HG02970 (cell line): Measurements from ENCODE around the gene CTNND2.

ENCODE experiments used
- ATAC-seq: cut with Tn5 transposase; IDR thresholded peaks from one replicate; pipeline ENCODE4 v1.9.1; 2021; ENCODE audit warnings: mild to moderate bottlenecking, moderate library complexity, moderate number of reproducible peaks; ENCODE audit not compliant: unreplicated experiment, low FRiP score

CTNND2 gene

DNA sequence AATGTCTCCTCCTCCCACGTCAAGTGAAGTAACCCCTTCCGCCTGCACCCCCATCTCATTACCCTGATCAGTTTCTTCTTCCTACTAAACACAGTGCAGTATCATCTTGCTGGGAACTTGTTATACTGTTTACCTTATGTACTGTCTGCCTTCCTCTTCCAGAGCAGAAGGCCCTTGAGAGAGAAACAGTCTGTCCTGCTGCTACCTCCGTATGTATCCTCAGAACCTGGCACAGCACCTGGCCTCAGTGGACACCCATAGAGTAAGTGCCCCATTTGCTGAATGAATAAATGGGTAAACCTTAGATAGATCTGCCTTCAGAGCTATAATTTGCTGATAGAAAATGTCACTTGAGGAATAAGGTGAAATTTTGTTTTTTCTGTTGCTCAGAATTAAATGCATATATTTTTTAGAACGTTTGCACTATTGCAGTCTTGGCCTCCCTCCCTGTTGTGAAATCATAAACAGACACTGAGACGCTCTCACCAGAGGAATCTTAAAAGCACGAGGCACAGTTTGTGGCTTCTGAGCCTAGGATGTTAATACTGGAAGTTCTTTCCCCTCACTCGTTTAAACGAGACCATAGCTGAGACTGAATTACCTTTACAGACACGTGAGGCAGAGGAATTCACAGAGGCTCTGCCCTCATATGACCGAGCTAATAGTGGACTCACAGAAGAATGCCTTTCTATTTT lies 920.1 kb downstream of the CTNND2 start:
- no peak for ATAC-seq

DNA sequence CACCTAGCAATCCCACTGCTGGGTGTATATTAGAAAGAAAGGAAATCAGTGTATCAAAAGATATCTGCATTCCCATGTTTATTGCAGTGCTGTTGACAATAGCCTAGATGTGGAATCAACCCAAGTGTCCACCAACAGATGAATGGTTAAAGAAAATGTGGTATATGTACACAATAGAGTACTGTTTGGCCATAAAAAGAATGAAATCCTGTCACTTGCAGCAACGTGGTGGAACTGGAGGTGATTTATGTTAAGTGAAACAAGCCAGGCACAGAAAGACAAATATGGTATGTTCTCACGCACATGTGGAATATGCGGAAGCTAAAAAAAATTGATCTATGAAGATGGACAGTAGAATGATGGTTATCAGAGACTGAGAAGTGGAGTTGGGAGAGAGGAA lies 921.6 kb downstream of the CTNND2 start:
- no peak for ATAC-seq

GRCh38 chr5:10981932-10982331 lies 922.3 kb downstream of the CTNND2 start:
- ATAC-seq = no peak

GRCh38 chr5:10977011-10977410 lies 927.2 kb downstream of the CTNND2 start:
- no peak for ATAC-seq

DNA sequence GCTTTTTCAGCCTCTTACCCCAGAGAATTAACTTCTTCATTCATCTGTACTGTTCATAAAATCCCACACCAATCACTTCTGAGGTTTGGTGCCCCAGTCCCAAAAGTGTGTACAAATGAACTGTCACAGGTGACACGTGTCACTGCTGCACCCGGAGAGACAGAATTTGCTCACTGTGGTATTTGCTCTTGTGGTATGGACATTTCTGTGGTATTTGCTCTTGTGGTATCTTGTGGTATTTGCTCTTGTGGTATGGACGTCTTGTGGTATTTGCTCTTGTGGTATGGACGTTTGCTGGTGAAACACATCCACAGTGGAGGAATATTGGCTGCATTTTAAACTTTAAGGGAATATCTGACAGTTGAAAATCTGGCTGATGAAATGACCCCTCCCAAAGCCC lies 928.3 kb downstream of the CTNND2 start:
- no peak for ATAC-seq

DNA sequence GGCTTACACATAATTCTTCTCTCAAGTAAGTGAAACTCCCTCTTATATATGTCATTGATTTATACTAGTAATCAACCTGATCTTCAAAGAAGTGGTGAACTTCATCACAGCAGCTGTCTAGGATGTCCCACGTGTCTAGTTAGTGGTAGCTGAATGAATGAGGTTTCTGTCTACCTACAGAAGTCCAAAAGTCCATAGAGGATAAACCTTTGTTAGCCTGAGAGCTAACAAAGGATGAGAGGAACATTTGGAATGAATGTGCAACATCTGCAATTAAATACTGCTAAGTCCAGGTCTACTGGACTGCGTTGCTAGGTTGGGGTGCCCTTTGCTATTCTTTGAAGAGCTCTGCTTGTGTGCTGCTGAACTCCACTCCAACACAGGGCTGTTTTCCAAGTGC lies 929.4 kb downstream of the CTNND2 start:
- ATAC-seq = no peak

DNA sequence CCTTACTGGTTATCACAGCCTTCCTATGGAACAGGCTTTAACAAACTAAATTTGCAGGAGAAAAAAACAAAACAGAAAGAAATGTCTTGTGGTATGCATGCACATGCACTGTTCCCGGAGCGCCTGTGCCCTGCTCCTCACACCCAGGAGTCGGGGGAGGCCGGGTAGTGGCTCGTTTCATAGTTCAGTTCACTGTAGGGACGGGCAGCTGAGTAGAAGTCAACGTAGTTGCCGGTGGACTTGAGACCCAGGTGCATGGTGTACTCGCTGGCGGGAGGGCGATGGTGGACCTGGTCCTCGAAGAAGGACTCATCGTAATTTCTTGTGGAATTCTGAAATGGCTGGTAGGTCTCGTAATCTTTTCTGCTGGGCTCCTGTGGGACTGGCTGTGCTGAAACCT lies 930.9 kb downstream of the CTNND2 start:
- ATAC-seq = no peak

- ATAC-seq = no peak
These were observed 934.5 kb downstream of the CTNND2 start for GRCh38 chr5:10969684-10970180.

GRCh38 chr5:10964806-10965205 lies 939.4 kb downstream of the CTNND2 start:
- no peak for ATAC-seq

DNA sequence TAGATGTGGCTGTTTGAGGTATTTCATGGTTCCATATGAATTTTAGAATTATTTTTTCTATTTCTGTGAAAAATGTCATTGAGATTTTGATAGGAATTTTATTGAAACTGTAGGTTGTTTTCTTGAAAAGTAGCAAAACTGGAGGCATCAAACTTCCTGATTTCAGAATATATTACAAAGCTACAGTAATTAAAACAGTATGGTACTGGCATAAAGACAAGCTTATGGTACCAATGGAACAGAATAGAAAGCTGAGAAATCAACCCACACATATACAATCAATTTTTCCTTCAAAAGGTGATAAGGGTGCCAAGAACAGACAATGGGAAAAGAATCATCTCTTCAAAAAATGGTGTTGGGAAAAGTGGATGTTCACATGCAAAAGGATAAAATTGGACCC lies 945.5 kb downstream of the CTNND2 start:
- ATAC-seq = no peak

- no peak for ATAC-seq
These were observed 954.2 kb downstream of the CTNND2 start for GRCh38 chr5:10949856-10950630.

DNA sequence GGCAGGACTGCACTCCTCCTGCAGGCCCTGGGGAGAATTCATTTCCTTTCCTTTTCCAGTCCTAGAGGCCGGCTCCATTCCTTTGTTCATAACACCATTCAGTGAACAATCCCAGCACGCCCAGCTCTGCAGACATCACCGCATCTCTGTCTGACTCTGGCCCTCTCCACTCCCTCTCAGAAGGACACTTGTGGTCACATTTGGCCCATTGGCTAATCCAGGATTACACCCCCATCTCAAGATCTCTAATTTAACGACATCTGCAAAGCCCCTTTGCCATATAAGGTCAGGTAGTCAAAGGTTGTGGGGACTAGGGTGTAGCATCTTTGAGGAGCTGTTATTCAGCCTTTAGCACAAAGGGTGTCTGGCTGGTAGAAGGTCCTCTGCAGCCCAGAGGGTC lies 958.2 kb downstream of the CTNND2 start:
- no peak for ATAC-seq

DNA sequence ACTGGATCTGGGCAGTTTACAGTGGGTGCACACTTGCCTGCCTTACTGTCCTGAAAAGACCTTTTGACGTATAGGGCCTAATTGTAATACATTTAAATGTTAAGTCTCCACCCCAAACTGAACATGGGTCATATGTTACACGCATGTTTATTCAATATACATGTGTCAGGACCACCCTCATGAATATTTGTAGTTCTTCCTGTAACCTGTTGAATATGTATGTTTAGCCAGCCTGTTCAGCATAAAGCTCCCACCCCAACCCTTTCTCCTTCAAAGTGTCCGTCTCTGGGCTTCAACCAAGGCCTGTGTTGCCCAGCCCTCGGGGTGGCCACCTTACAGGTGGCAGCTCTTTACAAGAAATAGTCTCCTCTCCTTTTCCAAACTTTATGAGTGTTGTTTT lies 962.3 kb downstream of the CTNND2 start:
- no peak for ATAC-seq

- no peak for ATAC-seq
These were observed 968.0 kb downstream of the CTNND2 start for GRCh38 chr5:10936081-10936855.

- ATAC-seq = no peak
These were observed 968.7 kb downstream of the CTNND2 start for GRCh38 chr5:10935536-10935935.

GRCh38 chr5:10934783-10935355 lies 969.4 kb downstream of the CTNND2 start:
- ATAC-seq = no peak

- no peak for ATAC-seq
These were observed 971.1 kb downstream of the CTNND2 start for GRCh38 chr5:10933121-10933520.

GRCh38 chr5:10932426-10932825 lies 971.8 kb downstream of the CTNND2 start:
- no peak for ATAC-seq

DNA sequence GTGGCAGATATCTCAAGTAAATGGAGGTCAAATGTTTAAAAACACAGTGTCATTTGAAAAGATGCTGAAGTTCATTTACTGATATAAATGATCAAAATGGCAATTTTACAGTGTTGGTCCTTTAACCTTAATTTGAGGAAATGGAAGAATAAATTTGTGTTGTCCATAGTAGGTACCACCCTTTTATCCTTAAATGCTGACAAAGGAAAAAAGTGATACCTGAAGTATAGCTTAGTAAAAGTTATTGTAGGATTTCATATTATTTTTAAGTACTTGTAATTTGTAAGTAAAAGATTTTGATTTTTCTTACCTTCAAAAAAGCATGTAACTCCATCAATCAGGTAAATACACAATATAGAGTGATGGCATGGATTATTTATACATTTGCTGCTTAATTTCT lies 976.6 kb downstream of the CTNND2 start:
- no peak for ATAC-seq

DNA sequence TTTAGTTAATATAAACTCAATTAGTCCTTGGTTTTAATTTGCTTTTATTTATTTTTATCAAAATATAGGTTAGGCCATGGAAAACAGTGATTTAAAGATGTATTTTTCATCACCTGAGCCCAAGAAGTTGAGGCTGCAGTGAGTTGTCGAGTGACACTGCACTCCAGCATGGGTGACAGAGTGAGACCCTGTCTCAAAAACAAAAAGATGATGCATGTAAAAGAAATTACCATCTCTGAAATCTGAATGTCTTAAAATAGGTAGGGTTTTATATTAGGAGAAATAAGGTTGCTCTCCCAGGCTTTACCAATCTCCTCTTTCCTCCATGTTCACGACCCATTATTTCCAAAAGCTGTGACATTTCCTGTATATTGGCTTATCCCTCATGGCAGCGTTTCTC lies 980.9 kb downstream of the CTNND2 start:
- no peak for ATAC-seq
